HepG2 (cell line): Measurements from ENCODE around the gene MMP3. TPM values are rescaled to one million over a fixed set of nuclear protein-coding genes. Genes with fewer than 3 reads are reported as not detected.

Experiments used
- ATAC-seq: fragments of 200-7000 bp; cut with Tn5 transposase; 3 replicates; pipeline ENCODE4 v1.9.1; 2020; ENCODE audit warnings: mild to moderate bottlenecking, moderate library complexity
- BruUV-seq: library from RNA; stranded (reverse); fragments of 400-500 nt; replicated peaks from 2 replicates; lab custom pipeline; 2021; lab: Mats Ljungman, UMichigan
- CTCF ChIA-PET: fragments of 300-600 bp; formaldehyde crosslinking; extraction: SDS; loops from one replicate; lab custom pipeline; 2021; ENCODE audit warnings: low total read pairs, inconsistent platforms, low intra/inter-chr PET ratio; lab: Yijun Ruan, JAX
- POLR2A ChIA-PET: fragments of 350-600 bp; sonication (Branson Sonifier 250); formaldehyde crosslinking; loops from one replicate; lab custom pipeline; 2020; ENCODE audit warnings: antibody characterized with exemption, inconsistent platforms; lab: Yijun Ruan, JAX
- DNase-seq: peaks from one replicate; pipeline ENCODE4 v3.0.0-alpha.2; 2015; ENCODE audit warnings: low spot score
- FAIRE-seq: peaks from 3 replicates; lab custom pipeline; 2011; peaks lifted over from hg19 to GRCh38; lab: Jason Lieb, UNC
- H2AFZ ChIP-seq: one replicate; pipeline ENCODE4 v1.6.1; 2011; ENCODE audit warnings: low read length, inconsistent platforms
- H3K27ac ChIP-seq: fragments of 300-600 bp; 3 replicates; pipeline ENCODE4 v1.8.0; 2011; ENCODE audit warnings: mixed run types, mild to moderate bottlenecking, mixed read lengths, low read length, inconsistent platforms; ENCODE audit not compliant: insufficient read depth; ENCODE audit errors: extremely low read length
- H3K27me3 ChIP-seq, 2 experiments: fragments of 200-600 bp in 1 of 2; 2 replicates in 1 of 2; 3 replicates in 1 of 2; pipeline versions ENCODE4 v1.6.0 to v1.8.0; 2011; ENCODE audit warnings: low read length in 2 of 2, mild to moderate bottlenecking in 2 of 2, moderate library complexity in 2 of 2, inconsistent platforms in 1 of 2; ENCODE audit not compliant: insufficient read depth in 2 of 2, control insufficient read depth in 1 of 2
- H3K36me3 ChIP-seq, 2 experiments: fragments of 200-600 bp in 1 of 2; replicated peaks in 1 of 2; 2 replicates in 1 of 2; 3 replicates in 1 of 2; pipeline versions ENCODE4 v1.5.1 to v1.8.0; 2011; ENCODE audit warnings: low read length in 2 of 2, inconsistent platforms in 1 of 2; ENCODE audit not compliant: insufficient read depth in 2 of 2, control insufficient read depth in 1 of 2
- H3K4me1 ChIP-seq: 2 replicates; pipeline ENCODE4 v1.5.1; 2012; ENCODE audit warnings: low read length, inconsistent platforms; ENCODE audit not compliant: insufficient read depth
- H3K4me2 ChIP-seq: 2 replicates; pipeline ENCODE4 v1.6.0; 2011; ENCODE audit warnings: low read depth, low read length, inconsistent platforms
- H3K4me3 ChIP-seq, 3 experiments: fragments of 200-600 bp in 1 of 3; sonication (generic), shearing (Covaris generic) in 1 of 3; replicated peaks in 1 of 3; 2 replicates each; pipeline ENCODE4 v1.5.1; 2011 to 2016; ENCODE audit warnings: low read length in 3 of 3, inconsistent platforms in 2 of 3, low read depth in 2 of 3, mild to moderate bottlenecking in 2 of 3, control low read depth in 1 of 3, mixed read lengths in 1 of 3; ENCODE audit not compliant: insufficient read depth in 1 of 3
- H3K79me2 ChIP-seq: one replicate; pipeline ENCODE4 v1.6.1; 2011; ENCODE audit warnings: low read length, inconsistent platforms; ENCODE audit not compliant: insufficient read depth
- H3K9ac ChIP-seq: 2 replicates; pipeline ENCODE4 v1.6.0; 2011; ENCODE audit warnings: mild to moderate bottlenecking, low read depth, low read length, inconsistent platforms; ENCODE audit not compliant: insufficient read depth
- H3K9me3 ChIP-seq: 2 replicates; pipeline ENCODE4 v1.5.1; 2012; ENCODE audit warnings: mild to moderate bottlenecking, low read length
- H4K20me1 ChIP-seq: 2 replicates; pipeline ENCODE4 v1.6.0; 2011; ENCODE audit warnings: inconsistent platforms, mild to moderate bottlenecking, low read length, moderate library complexity; ENCODE audit not compliant: insufficient read depth
- ELF1 ChIP-seq: sonication (generic); formaldehyde crosslinking; IDR thresholded peaks from 2 replicates; pipeline ENCODE4 v1.4.0; 2020; ENCODE audit warnings: missing genetic modification reagents
- ELF3 ChIP-seq: IDR thresholded peaks from 2 replicates; pipeline ENCODE4 v1.6.1; 2016; ENCODE audit warnings: missing genetic modification reagents, missing compliant biosample characterization
- FOXA1 ChIP-seq, 2 experiments: fragments of 450-650 bp in 1 of 2; sonication (generic) in 1 of 2; formaldehyde crosslinking in 1 of 2; IDR thresholded peaks; 2 replicates each; pipeline versions ENCODE4 v1.4.0 to v1.6.1; 2016 to 2020; ENCODE audit warnings: missing genetic modification reagents in 1 of 2
- FOXA3 ChIP-seq: IDR thresholded peaks from 2 replicates; pipeline ENCODE4 v1.6.1; 2016; ENCODE audit warnings: missing genetic modification reagents, missing compliant biosample characterization
- FOXK1 ChIP-seq: sonication (generic); formaldehyde crosslinking; IDR thresholded peaks from 2 replicates; pipeline ENCODE4 v1.4.0; 2020; ENCODE audit warnings: low read depth, missing genetic modification reagents, borderline replicate concordance
- GABPB1 ChIP-seq: IDR thresholded peaks from 2 replicates; pipeline ENCODE4 v1.6.1; 2016; ENCODE audit warnings: mild to moderate bottlenecking, missing genetic modification reagents, moderate library complexity, missing compliant biosample characterization
- GPN1 ChIP-seq: sonication (generic); formaldehyde crosslinking; IDR thresholded peaks from 2 replicates; pipeline ENCODE4 v1.5.1; 2020; ENCODE audit warnings: missing genetic modification reagents, borderline replicate concordance
- LCORL ChIP-seq, 2 experiments: fragments of 450-650 bp in 1 of 2; sonication (generic) in 1 of 2; formaldehyde crosslinking in 1 of 2; IDR thresholded peaks; 2 replicates each; pipeline versions ENCODE4 v1.5.0 to v1.6.1; 2017 to 2020; ENCODE audit warnings: antibody characterized with exemption in 1 of 2, missing genetic modification reagents in 1 of 2
- MNT ChIP-seq: fragments of 450-650 bp; IDR thresholded peaks from 2 replicates; pipeline ENCODE4 v1.6.1; 2016
- MYPOP ChIP-seq: sonication (generic); formaldehyde crosslinking; IDR thresholded peaks from 2 replicates; pipeline ENCODE4 v1.8.1; 2023; ENCODE audit warnings: mild to moderate bottlenecking, moderate library complexity, missing genetic modification reagents
- NR2F6 ChIP-seq, 2 experiments: IDR thresholded peaks; 2 replicates each; pipeline ENCODE4 v1.6.1; 2016; ENCODE audit warnings: antibody characterized with exemption in 1 of 2, mild to moderate bottlenecking in 1 of 2
- SP2 ChIP-seq: sonication (generic); formaldehyde crosslinking; IDR thresholded peaks from 2 replicates; pipeline ENCODE4 v1.5.1; 2020; ENCODE audit warnings: mild to moderate bottlenecking, missing genetic modification reagents
- ZBTB46 ChIP-seq: sonication (generic); formaldehyde crosslinking; IDR thresholded peaks from 2 replicates; pipeline ENCODE4 v1.4.0; 2020; ENCODE audit warnings: mild to moderate bottlenecking, missing genetic modification reagents, borderline replicate concordance
- ZFP91 ChIP-seq: sonication (generic); formaldehyde crosslinking; IDR thresholded peaks from 2 replicates; pipeline ENCODE4 v1.9.0; 2022; ENCODE audit warnings: missing genetic modification reagents, mild to moderate bottlenecking, borderline replicate concordance
- ZNF644 ChIP-seq: IDR thresholded peaks from 2 replicates; pipeline ENCODE4 v1.6.1; 2016; ENCODE audit warnings: low read depth
- ZNF775 ChIP-seq: sonication (generic); formaldehyde crosslinking; IDR thresholded peaks from 2 replicates; pipeline ENCODE4 v1.4.0; 2020; ENCODE audit warnings: missing genetic modification reagents, mild to moderate bottlenecking, moderate library complexity, borderline replicate concordance
- WGBS: methylation state at CpG from one replicate; pipeline ENCODE4 v1.1.6; 2017; ENCODE audit warnings: low lambda C conversion rate; 5-methylcytosine and 5-hydroxymethylcytosine counted together
- in situ Hi-C: cut with HindIII; loops from 2 replicates; pipeline ENCODE4 v1.10.0; 2017; ENCODE audit warnings: low pct_unique_long_range_greater_than_20kb; ENCODE audit not compliant: extremely low pct_ligation_motif_present
- intact Hi-C: fragments of 100-400 bp; cut with micrococcal nuclease; formaldehyde crosslinking; loops from one replicate; pipeline ENCODE4 v1.10.0; 2022; ENCODE audit not compliant: unreplicated experiment
- polyA plus RNA-seq, 8 experiments: library from polyadenylated mRNA; depleted of rRNA in 3 of 8; stranded (reverse) in 7 of 8; unstranded in 1 of 8; fragments of >200 nt; fragmentation: Illumina TruSeq in 4 of 8; extraction: Trizol in 4 of 8; gene quantifications; 2 replicates each; pipeline versions ENCODE4 v1.2.1 to v1.2.3, GENCODE V29; 2011 to 2016; ENCODE audit warnings: low read depth in 4 of 8, missing spikeins in 1 of 8, mixed read lengths in 1 of 8; ENCODE audit not compliant: insufficient read depth in 1 of 8
- total RNA-seq, 5 experiments: library from RNA; depleted of rRNA; stranded (reverse); fragments of >200 nt; fragmentation: Illumina TruSeq; extraction: Trizol; gene quantifications; 2 replicates each; pipeline ENCODE4 v1.2.3, GENCODE V29; 2016; ENCODE audit warnings: low read depth in 1 of 5

The MMP3 gene
- total and polyA plus RNA-seq, 2 of the 13 experiments (the other 11 are each of a cell fraction or from before 2014, with no cell fraction given), result 1.2 to 1.5 TPM

- no peak for TF ChIP-seq GPN1 (CRISPR knock-in tag)
- TF ChIP-seq FOXA3, result 0 out of 2 replicates have a peak, but pooled peaks have one; percentile 33
- 0 out of 2 replicates have a peak, but pooled peaks have one; percentile 16 for TF ChIP-seq GABPB1 (CRISPR knock-in tag)
- TF ChIP-seq FOXA1 (IDR thresholded peaks at IDR 0.05), result no peak
- TF ChIP-seq FOXA1 (CRISPR knock-in tag; IDR thresholded peaks at IDR 0.05), result peak; percentile 21; the same call in 1 of the 2 replicates
- TF ChIP-seq ELF1 (CRISPR knock-in tag), result 0 out of 2 replicates have a peak, but pooled peaks have one; percentile 16
- no peak for TF ChIP-seq ZBTB46 (CRISPR knock-in tag)
- no peak for TF ChIP-seq ZNF775 (CRISPR knock-in tag)
- TF ChIP-seq ZNF644 (CRISPR knock-in tag), result peak; percentile 30; the same call in 1 of the 2 replicates
- 0 out of 2 replicates have a peak, but pooled peaks have one; percentile 18 for TF ChIP-seq FOXK1 (CRISPR knock-in tag)
Measured at GRCh38 chr11:102819491-102819890, 23.9 kb downstream of the MMP3 start (continued).

- no peak overlapping the region for H3K9ac ChIP-seq
- no peak for ATAC-seq
- no peaks in the 10 kb centered on the region for H3K36me3 ChIP-seq
- H3K9me3 ChIP-seq, result no peaks in the 10 kb centered on the region
- H3K4me1 ChIP-seq, result no peaks in the 10 kb centered on the region
- no peaks in the 10 kb centered on the region for H3K27me3 ChIP-seq
- H2AFZ ChIP-seq, result no peak overlapping the region
- intact Hi-C loops, result no loop called here
- H3K4me3 ChIP-seq, result no peak overlapping the region
- ChIA-PET CTCF (no interaction called here), POLR2A (no interaction called here)
- WGBS, result 0% methylated on average over 1 of the region's 1 CpG
- no peak for DNase-seq
- H3K4me2 ChIP-seq, result no peak overlapping the region
- no TSS peak for BruUV-seq
- H3K79me2 ChIP-seq, result no peaks in the 10 kb centered on the region
- no peaks in the 10 kb centered on the region for H4K20me1 ChIP-seq
- in situ Hi-C loops, result no loop called here
- H3K27ac ChIP-seq, result no peak overlapping the region
- FAIRE-seq, result no peak
- no peak for TF ChIP-seq LCORL (IDR thresholded peaks at IDR 0.05)
- no peak for TF ChIP-seq LCORL (CRISPR knock-in tag; IDR thresholded peaks at IDR 0.05)
- TF ChIP-seq MNT, result no peak
- no peak for TF ChIP-seq ZFP91 (CRISPR knock-in tag)
- no peak for TF ChIP-seq ELF3 (CRISPR knock-in tag)
- no peak for TF ChIP-seq SP2
- TF ChIP-seq NR2F6 (IDR thresholded peaks at IDR 0.05), result no peak
- TF ChIP-seq NR2F6 (CRISPR knock-in tag; IDR thresholded peaks at IDR 0.05), result no peak
- no peak for TF ChIP-seq MYPOP (CRISPR knock-in tag)
Measured at GRCh38 chr11:102813484-102813883, 29.9 kb downstream of the MMP3 start.
